Measurements from ENCODE around the gene MROH9. TPM values are rescaled to one million over a fixed set of nuclear protein-coding genes. Genes with fewer than 3 reads are reported as not detected.

MROH9 gene
- total RNA-seq, 4 donors from 2014 or later, result not detected

DNA sequence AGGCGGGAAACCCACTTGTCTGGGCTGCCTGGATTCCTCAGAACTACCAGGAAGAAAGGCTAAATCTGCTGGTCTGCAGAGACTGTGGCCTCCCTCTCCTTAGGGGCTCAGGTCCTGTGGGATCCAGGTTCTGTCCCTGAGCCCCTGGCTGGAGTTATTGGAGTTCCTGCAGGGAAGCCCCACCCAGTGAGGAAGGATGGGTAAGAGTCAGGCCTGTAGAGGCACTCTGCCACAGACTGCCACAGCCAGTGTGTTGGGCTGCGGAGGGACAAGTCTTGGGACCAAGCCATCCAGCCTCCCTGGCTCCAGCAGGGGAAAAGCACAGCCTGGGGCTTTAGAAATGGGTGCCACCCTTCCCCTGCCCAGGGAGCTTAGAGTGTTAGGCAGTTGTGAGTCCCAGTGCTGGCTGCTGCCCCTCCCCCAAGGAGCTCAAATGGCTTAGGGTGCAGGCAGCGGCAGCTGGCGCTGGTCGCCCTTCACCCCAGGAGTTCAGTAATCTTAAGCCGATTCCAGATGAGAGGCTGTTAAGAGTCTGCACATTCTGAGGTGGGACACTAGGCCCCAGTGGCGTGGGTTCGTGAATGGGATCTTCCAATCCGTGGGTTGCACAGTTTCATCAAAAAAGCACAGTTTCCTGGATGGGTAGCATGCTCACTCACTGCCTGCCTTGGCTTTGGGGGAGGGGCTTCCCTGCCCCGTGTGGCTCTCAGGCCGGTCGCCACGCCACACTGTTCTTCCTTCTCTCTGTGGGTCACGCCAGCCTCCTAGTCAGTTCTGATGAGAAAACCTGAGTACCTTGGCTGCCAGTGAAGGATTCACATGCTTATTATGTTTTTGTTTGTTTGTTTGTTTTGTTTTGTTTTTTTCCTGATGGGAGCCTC, 97.7 kb downstream of the MROH9 start:
- Histone ChIP-seq H3K9me3 (no peaks in the 10 kb centered on the region), H3K4me3 (no peak overlapping the region), H3K36me3 (no peaks in the 10 kb centered on the region), H3K4me1 (no peaks in the 10 kb centered on the region), H3K27ac (no peak overlapping the region), H3K27me3 (peaks cover 9% of the 10 kb centered on the region)
- WGBS, result 69% methylated on average over 9 of the region's 14 CpGs
- no peak for TF ChIP-seq POLR2A (IDR thresholded peaks at IDR 0.05)
- TF ChIP-seq CTCF (IDR thresholded peaks at IDR 0.05), result no peak
- no peak for TF ChIP-seq POLR2AphosphoS5 (IDR thresholded peaks at IDR 0.05)
- no peak for TF ChIP-seq EP300 (IDR thresholded peaks at IDR 0.05)
- DNase-seq (ENCODE audit: low spot score in 2 of 2), result no peak

DNA sequence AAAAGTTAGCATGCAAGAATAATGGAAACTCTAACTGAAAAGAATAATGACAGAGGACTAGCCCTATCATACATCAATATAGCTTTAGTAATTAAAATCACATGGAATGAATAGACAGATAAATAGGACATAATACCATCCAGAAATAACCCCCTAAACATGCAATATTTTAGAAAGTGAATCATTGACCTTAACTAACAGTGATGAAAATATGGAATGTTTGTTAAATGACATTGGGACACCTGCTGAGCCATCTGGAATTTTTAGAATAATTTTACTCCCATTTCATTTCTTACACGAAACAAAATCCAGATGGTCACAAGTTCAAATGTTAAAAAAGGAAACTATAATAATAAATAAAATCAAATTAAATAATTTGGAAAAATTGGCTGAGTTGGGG, 102.3 kb downstream of the MROH9 start:
- Histone ChIP-seq H3K9me3 (no peaks in the 10 kb centered on the region), H3K27ac (no peak overlapping the region), H3K4me1 (no peaks in the 10 kb centered on the region), H3K27me3 (peaks cover 8% of the 10 kb centered on the region), H3K4me3 (no peak overlapping the region), H3K36me3 (no peaks in the 10 kb centered on the region)
- WGBS, result 40% methylated on average over 1 of the region's 1 CpG
- TF ChIP-seq EP300 (IDR thresholded peaks at IDR 0.05), result no peak
- TF ChIP-seq POLR2AphosphoS5 (IDR thresholded peaks at IDR 0.05), result no peak
- TF ChIP-seq POLR2A (IDR thresholded peaks at IDR 0.05), result no peak
- no peak for TF ChIP-seq CTCF (IDR thresholded peaks at IDR 0.05)
- no peak for DNase-seq (ENCODE audit: low spot score in 2 of 2)

DNA sequence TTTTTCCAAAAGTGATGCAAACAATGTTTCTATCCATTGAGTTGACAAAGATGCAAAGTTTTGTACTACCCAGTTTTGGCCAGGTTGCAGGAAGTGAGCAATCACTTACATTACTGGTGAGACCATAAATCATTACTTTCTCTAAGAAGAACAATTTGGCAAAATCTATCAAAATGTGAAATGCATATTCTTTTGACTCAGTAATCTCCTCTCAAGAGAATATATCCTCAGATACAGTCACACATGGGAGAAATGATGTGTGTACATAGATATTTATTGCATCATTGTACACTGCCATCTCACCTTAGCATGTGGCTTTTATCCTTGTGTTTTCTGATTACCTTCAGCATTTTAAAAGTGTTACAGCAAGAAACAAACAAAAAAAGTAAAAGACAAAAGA, 103.0 kb downstream of the MROH9 start:
- no peaks in the 10 kb centered on the region for H3K36me3 ChIP-seq
- H3K4me1 ChIP-seq, result no peaks in the 10 kb centered on the region
- H3K27ac ChIP-seq, result no peak overlapping the region
- H3K27me3 ChIP-seq, result peaks cover 1% of the 10 kb centered on the region
- no peak overlapping the region for H3K4me3 ChIP-seq
- H3K9me3 ChIP-seq, result no peaks in the 10 kb centered on the region
- TF ChIP-seq EP300 (IDR thresholded peaks at IDR 0.05) (no peak), CTCF (IDR thresholded peaks at IDR 0.05) (no peak), POLR2AphosphoS5 (IDR thresholded peaks at IDR 0.05) (no peak), POLR2A (IDR thresholded peaks at IDR 0.05) (no peak)
- DNase-seq (ENCODE audit: low spot score in 2 of 2), result no peak

GRCh38 chr1:171048014-171048413, 112.7 kb downstream of the MROH9 start:
- no peaks in the 10 kb centered on the region for H3K4me1 ChIP-seq
- H3K27me3 ChIP-seq, result peaks cover 5% of the 10 kb centered on the region
- WGBS, result 69% methylated on average over 2 of the region's 2 CpGs
- no peaks in the 10 kb centered on the region for H3K36me3 ChIP-seq
- H3K4me3 ChIP-seq, result no peak overlapping the region
- DNase-seq (ENCODE audit: low spot score in 2 of 2), result no peak
- no peak overlapping the region for H3K27ac ChIP-seq
- no peak for TF ChIP-seq POLR2AphosphoS5 (IDR thresholded peaks at IDR 0.05)
- TF ChIP-seq CTCF (IDR thresholded peaks at IDR 0.05), result no peak
- no peak for TF ChIP-seq POLR2A (IDR thresholded peaks at IDR 0.05)
- TF ChIP-seq EP300 (IDR thresholded peaks at IDR 0.05), result no peak
- no peaks in the 10 kb centered on the region for H3K9me3 ChIP-seq

GRCh38 chr1:171052977-171053376, 117.6 kb downstream of the MROH9 start:
- no peak for DNase-seq (ENCODE audit: low spot score in 2 of 2)
- 85% methylated on average over 2 of the region's 2 CpGs for WGBS
- H3K36me3 ChIP-seq, result no peaks in the 10 kb centered on the region
- TF ChIP-seq POLR2AphosphoS5 (IDR thresholded peaks at IDR 0.05) (no peak), POLR2A (IDR thresholded peaks at IDR 0.05) (no peak), EP300 (IDR thresholded peaks at IDR 0.05) (no peak), CTCF (IDR thresholded peaks at IDR 0.05) (no peak)
- H3K9me3 ChIP-seq, result no peaks in the 10 kb centered on the region
- no peaks in the 10 kb centered on the region for H3K4me1 ChIP-seq
- no peak overlapping the region for H3K27ac ChIP-seq
- no peak overlapping the region for H3K4me3 ChIP-seq
- H3K27me3 ChIP-seq, result peaks cover 5% of the 10 kb centered on the region

All from suprapubic skin (tissue), 4 donors.